ENCODE data around the gene FAM8A1. TPM values are rescaled to one million over a fixed set of nuclear protein-coding genes. Genes with fewer than 3 reads are reported as not detected.

The FAM8A1 gene
- total and polyA plus RNA-seq, 5 donors: 12.8 to 21.5 (median 21.2) TPM

Other genes starting within 250 kb of the FAM8A1 start
- gene CAP2, start 206.7 kb upstream of the FAM8A1 start, total RNA-seq: 100 to 1,000 TPM in 3 of 4 donors, 10 to 100 TPM in 1; 90.7 to 127 (median 111) TPM
- gene CAP2, start 206.7 kb upstream of the FAM8A1 start, polyA plus RNA-seq: 66.1 TPM
- gene NUP153, start 106.6 kb downstream of the FAM8A1 start, total RNA-seq: 10 to 100 TPM; 24.0 to 27.2 (median 25.2) TPM
- 7.5 TPM for gene NUP153, start 106.6 kb downstream of the FAM8A1 start, polyA plus RNA-seq